Measurements from ENCODE around the gene ASAP2. TPM values are rescaled to one million over a fixed set of nuclear protein-coding genes. Genes with fewer than 3 reads are reported as not detected.

The ASAP2 gene
- total RNA-seq, 2 donors from 2014 or later: not detected

DNA sequence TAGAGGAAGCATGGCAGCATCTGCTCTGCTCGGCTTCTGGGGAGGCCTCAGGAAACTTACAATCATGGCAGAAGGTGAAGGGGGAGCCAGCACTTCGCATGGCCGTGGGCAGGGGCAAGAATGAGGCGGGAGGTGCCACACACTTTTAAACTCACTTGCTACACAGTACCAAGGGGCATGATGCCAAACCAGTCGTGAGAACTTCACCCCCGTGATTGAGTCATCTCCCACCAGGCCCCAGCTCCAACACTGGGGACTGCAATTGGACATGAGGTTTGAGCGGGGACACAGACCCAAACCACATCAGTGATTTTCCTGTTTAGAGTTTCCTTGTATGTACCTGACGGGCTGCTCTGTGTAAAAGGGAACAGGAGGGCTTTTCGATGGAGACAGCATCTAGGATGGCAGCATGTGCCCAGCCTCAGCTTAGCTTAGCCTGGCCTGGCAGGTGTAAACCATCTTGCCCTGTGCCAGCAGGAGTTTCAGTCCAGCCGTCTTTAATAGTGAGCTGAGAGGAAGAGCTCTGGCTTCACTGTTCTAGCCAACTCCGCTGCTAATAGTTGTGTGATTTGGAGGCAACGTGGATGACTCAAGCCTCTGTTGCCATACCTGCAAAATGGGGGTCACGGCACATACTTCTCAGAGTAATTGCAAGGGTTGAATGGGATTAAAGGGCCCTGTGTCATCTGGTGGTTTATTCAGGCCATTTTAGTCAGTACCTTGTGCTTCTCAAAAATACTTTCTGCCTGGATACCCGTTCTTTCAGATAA is 101.8 kb downstream of the ASAP2 start:
- Mint-ChIP-seq H3K27me3 (peaks cover 5 to 15% of the 10 kb centered on the region in 2 donors), H3K36me3 (no peaks in the 10 kb centered on the region), H3K27ac (no peak overlapping the region), H3K4me3 (no peak overlapping the region), H3K4me1 (ENCODE audit: low read depth in 2 of 2) (no peaks in the 10 kb centered on the region), H3K9me3 (no peaks in the 10 kb centered on the region)
- ATAC-seq (no peak), DNase-seq (ENCODE audit: low spot score) (no peak)

DNA sequence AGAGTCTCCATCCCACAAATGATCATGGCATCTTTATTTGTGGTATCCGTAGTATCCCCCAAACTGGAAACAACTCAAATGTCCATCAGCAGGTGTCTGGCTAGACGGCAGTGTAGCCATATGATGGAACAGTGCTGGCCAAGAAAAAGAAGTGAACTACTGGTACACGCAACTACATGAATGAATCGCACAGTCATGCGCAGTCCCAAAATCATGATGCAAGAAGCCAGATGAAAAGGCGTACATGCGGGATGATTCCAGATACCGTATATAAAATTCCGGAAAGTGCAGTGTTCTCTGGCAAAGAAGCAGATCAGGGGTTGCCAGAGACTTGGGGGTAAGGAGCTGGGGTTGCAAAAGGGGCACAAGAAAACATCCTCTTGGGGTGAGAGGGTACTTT is 102.5 kb downstream of the ASAP2 start:
- Mint-ChIP-seq H3K27ac (no peak overlapping the region), H3K9me3 (no peaks in the 10 kb centered on the region)

DNA sequence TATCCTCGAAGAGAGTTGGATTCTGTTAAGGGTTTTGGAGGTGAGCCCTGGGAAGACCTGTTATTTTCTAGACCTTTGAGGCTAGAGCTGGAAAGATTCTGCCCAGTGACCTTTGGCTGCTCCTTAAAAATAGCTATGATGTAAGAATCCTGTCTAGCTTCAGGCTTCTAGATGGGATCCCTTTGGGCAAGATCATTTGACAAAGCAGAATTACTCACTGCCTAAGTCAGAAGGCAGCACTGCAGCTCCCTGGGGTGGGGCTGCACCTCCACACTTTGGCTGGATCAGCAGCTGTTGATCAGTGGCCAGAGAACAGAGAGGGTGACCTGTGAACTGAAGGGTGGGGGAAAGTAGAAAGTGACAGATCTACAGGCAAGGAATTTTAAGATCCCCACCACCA is 103.8 kb downstream of the ASAP2 start:
- Mint-ChIP-seq H3K27ac (no peak overlapping the region), H3K36me3 (no peaks in the 10 kb centered on the region), H3K4me3 (no peak overlapping the region), H3K9me3 (no peaks in the 10 kb centered on the region), H3K4me1 (ENCODE audit: low read depth in 2 of 2) (no peaks in the 10 kb centered on the region), H3K27me3 (peaks cover 7 to 12% of the 10 kb centered on the region in 2 donors)
- ATAC-seq (no peak), DNase-seq (ENCODE audit: low spot score) (no peak)

More for the DNA sequence above, 102.5 kb downstream of the ASAP2 start:
- no peak for ATAC-seq
- Mint-ChIP-seq H3K4me3 (no peak overlapping the region), H3K4me1 (ENCODE audit: low read depth in 2 of 2) (no peaks in the 10 kb centered on the region), H3K36me3 (no peaks in the 10 kb centered on the region), H3K27me3 (peaks cover 2 to 12% of the 10 kb centered on the region in 2 donors)
- DNase-seq (ENCODE audit: low spot score): no peak

DNA sequence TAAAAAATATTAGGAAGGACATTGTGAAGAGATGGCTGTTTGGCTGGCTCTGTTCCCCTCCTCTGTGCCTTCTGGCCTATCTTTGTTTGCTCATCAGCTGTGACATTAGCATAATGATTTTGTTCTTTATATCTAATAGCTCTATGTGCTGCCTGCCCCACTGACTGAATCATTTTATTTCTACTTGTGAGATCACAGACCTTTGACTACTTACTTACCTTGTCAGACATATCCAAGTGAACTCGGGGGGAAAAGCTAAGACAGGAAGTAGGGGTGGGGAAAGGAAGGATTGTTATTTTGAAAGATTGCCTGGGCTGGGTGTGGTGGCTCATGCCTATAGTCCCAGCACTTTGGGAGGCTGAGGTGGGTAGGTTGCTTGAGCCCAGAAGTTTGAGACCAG is 104.2 kb downstream of the ASAP2 start:
- Mint-ChIP-seq H3K4me1 (ENCODE audit: low read depth in 2 of 2) (no peaks in the 10 kb centered on the region), H3K4me3 (no peak overlapping the region), H3K36me3 (no peaks in the 10 kb centered on the region), H3K27me3 (peaks cover 7 to 8% of the 10 kb centered on the region in 2 donors), H3K9me3 (no peaks in the 10 kb centered on the region), H3K27ac (no peak overlapping the region)
- ATAC-seq: no peak
- no peak for DNase-seq (ENCODE audit: low spot score)

DNA sequence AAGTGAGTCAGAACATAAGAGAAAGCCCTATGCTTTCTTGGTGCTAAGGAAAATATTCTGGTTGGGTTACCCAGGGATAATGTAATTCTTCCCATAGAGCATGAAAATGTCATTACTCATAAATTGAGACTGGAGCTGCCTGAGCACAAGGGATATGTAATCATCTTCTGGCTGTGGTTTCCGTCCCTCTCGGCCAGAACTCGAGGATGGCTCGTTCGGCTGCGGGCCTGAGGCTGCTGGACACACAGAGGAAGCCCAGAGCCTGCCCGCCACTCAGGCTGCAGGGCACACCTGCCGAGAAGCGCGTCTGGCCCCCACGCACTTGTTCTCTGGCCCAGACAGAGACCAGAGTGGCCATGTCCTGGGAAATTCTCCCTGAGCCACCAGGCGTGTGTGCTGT is 104.9 kb downstream of the ASAP2 start:
- no peaks in the 10 kb centered on the region for H3K4me1 Mint-ChIP-seq (ENCODE audit: low read depth in 2 of 2)
- H3K27me3 Mint-ChIP-seq: peaks cover 7 to 8% of the 10 kb centered on the region in 2 donors
- no peak overlapping the region for H3K27ac Mint-ChIP-seq
- H3K36me3 Mint-ChIP-seq: no peaks in the 10 kb centered on the region
- ATAC-seq (no peak), DNase-seq (ENCODE audit: low spot score) (no peak)
- H3K4me3 Mint-ChIP-seq: no peak overlapping the region
- no peaks in the 10 kb centered on the region for H3K9me3 Mint-ChIP-seq

DNA sequence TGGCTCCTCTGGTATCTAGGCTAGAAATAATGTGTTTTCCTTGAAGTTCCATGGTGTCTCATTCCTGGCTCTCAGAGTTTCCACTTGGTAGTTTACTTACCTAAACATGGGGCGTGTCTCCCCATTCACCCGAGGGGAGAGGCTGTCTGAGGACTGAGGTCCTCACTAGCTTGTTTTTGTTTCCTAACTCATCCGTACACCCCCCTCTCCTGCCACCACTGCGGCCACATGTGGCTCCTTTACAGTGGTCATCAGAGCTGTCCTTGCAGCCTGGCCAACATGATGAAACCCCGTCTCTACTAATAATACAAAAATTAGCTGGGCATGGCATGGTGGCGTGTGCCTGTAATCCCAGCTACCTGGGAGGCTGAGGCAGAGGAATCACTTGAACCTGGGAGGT is 106.0 kb downstream of the ASAP2 start:
- Mint-ChIP-seq H3K9me3 (no peaks in the 10 kb centered on the region), H3K4me3 (no peak overlapping the region), H3K36me3 (no peaks in the 10 kb centered on the region), H3K27me3 (peaks cover 7 to 8% of the 10 kb centered on the region in 2 donors), H3K27ac (no peak overlapping the region), H3K4me1 (ENCODE audit: low read depth in 2 of 2) (no peaks in the 10 kb centered on the region)
- DNase-seq (ENCODE audit: low spot score): no peak
- ATAC-seq: no peak

DNA sequence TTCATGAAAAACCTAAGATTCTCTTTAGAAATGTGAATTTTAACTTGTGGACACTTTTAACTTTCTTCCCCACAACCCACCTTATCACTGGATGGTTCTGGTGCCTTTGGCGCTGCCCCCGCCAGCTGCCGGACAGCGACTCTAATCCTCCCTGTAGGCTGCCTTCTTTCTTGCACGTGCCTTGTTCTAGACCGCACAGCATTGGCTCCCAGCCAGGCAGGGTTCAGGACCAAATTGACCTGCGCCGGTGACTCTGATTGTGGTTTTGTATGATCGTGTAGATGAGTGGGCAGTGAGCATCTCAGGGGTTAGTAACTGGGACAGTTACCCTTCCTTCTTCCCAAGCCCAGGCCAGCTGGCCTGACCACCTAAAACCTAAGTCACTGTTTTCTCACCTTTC is 106.8 kb downstream of the ASAP2 start:
- Mint-ChIP-seq H3K27me3 (peaks cover 7 to 8% of the 10 kb centered on the region in 2 donors), H3K4me1 (ENCODE audit: low read depth in 2 of 2) (no peaks in the 10 kb centered on the region), H3K27ac (no peak overlapping the region), H3K36me3 (no peaks in the 10 kb centered on the region), H3K9me3 (no peaks in the 10 kb centered on the region), H3K4me3 (no peak overlapping the region)
- no peak for DNase-seq (ENCODE audit: low spot score)
- ATAC-seq: no peak

DNA sequence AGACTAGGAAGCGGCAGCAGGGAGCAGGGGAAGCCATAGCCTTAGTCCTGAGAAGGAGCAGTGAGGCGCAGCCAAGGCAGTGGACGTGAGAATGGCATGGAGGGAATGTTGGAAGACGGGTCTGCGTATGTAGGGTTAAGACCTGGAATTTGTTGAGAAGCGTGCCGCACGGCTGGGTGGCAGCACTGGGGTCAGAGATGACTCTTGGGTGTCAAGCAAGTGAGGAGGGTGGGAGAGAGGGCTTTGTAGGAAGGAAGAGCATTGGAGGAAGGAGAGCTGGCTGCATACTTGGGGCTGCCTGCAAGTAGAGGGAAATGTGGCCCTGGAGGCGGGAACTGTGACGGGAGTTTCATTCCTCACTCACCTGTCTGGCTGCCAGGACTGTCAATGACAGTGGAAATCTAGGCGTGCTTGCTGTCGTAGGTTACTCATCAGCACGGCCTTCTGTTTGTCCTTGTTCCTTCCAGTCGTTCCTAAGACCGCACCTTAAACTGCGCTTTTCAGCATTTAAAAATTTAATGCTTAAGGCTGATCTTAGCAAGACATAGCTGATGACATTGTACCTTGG is 108.8 kb downstream of the ASAP2 start:
- ATAC-seq (no peak), DNase-seq (ENCODE audit: low spot score) (no peak)
- Mint-ChIP-seq H3K27ac (no peak overlapping the region), H3K4me3 (no peak overlapping the region), H3K9me3 (no peaks in the 10 kb centered on the region), H3K27me3 (peaks cover 7 to 10% of the 10 kb centered on the region in 2 donors), H3K4me1 (ENCODE audit: low read depth in 2 of 2) (no peaks in the 10 kb centered on the region), H3K36me3 (no peaks in the 10 kb centered on the region)

DNA sequence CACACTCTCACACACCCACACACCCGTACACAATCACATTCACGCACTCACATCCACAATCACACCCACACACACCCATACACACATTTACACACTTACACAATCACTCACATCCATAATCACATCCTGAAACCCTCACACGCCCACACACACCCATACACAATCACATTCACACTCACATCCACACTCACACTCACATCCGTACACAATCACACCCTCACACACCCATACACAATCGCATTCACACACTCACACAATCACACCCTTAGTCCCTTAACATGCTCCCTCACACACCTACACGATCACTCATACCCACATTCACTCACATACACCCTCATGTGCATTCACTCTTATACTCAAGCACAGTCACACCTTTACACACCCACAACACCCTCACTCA is 110.9 kb downstream of the ASAP2 start:
- no peak for ATAC-seq
- Mint-ChIP-seq H3K4me3 (no peak overlapping the region), H3K27me3 (peaks cover 4 to 20% of the 10 kb centered on the region in 2 donors), H3K4me1 (ENCODE audit: low read depth in 2 of 2) (no peaks in the 10 kb centered on the region), H3K9me3 (no peaks in the 10 kb centered on the region), H3K36me3 (no peaks in the 10 kb centered on the region), H3K27ac (no peak overlapping the region)
- DNase-seq (ENCODE audit: low spot score): no peak

DNA sequence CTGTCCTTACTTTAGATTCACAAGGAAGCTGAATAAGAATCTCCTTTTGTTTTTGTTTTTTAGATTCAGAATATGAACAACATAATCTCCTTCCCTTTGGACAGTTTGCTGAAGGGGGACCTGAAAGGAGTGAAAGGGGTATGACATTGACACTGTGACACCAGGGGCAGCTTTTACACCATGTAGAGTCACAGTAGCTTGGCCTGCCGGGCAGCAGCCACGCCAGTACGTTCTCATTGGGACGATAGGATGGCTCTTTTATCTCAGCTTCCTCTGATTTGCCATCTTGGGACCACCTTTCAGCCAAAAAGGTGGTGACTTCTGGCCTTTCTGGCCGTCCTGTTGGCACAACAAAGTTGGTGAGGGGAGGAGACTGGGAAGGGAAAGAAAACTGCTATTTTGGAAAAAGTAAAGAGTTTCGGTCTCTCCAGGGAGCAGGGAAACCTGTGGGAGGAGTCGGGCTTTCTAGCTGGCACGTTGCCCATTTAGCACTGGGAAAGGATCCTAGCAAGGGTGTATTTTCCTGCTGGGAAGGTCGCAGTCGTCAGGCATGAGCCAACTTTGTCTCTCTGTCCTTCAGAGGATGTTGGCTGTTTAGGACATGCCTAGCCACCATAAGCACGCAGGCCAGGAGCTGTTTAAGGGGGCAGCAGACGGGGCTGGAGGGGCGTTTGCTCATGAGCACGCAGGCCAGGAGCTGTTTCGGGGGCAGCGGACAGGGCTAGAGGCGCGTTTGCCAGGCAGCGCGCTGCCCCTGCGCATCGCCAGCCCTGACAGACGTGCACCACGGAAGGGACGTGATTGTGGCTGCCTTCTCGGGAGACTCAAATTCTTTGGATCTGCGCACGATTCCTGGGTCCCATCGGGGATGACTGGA is 112.1 kb downstream of the ASAP2 start:
- DNase-seq (ENCODE audit: low spot score) (no peak), ATAC-seq (peak in 1 of 2 donors; percentile 30)
- peaks cover 7 to 20% of the 10 kb centered on the region in 2 donors for H3K27me3 Mint-ChIP-seq
- no peaks in the 10 kb centered on the region for H3K4me1 Mint-ChIP-seq (ENCODE audit: low read depth in 2 of 2)
- H3K36me3 Mint-ChIP-seq: no peaks in the 10 kb centered on the region
- H3K4me3 Mint-ChIP-seq: no peak overlapping the region
- H3K9me3 Mint-ChIP-seq: no peaks in the 10 kb centered on the region
- H3K27ac Mint-ChIP-seq: no peak overlapping the region

DNA sequence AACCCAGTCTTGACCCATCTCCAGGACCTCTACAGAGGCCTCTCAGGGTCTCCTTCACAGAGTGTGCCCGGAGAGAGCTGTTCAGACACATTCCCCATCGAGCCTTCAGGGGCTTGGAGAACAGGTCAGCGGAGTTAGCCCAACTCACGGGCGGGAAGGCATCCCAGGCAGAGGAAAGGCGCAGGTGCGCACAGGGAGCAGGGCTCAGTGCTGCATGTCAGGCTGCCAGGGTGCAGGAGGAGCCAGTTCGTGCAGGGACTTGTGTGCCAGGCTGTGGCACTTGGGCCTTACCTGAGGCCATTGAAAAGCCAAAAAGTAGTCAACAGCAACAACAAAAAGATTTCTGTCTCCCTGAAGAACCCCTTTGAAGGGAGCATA is 112.7 kb downstream of the ASAP2 start:
- Mint-ChIP-seq H3K27me3 (peaks cover 7 to 20% of the 10 kb centered on the region in 2 donors), H3K9me3 (no peaks in the 10 kb centered on the region), H3K4me1 (ENCODE audit: low read depth in 2 of 2) (no peaks in the 10 kb centered on the region), H3K27ac (no peak overlapping the region), H3K36me3 (no peaks in the 10 kb centered on the region), H3K4me3 (no peak overlapping the region)
- peak in 1 of 2 donors; percentile 30 for ATAC-seq
- no peak for DNase-seq (ENCODE audit: low spot score)

DNA sequence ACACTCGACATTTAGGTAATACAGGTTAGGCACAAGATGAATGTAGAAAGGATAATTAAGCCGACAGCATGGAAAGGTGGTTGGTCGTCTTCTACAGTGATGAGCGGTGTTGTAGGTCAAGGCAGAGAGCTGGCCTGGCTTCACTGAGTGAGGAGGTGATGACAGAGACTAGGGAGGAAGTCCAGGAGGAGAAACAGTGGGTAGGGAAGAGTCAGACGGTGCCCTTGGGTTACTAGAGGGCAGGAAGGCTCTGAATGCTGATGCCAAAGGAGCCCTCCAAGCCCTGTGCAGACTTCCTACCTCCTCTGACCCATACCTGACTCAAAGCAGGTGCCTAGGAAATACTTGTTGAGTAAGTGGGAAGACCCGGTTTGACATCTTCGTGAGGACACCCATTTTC is 116.0 kb downstream of the ASAP2 start:
- DNase-seq (ENCODE audit: low spot score) (no peak), ATAC-seq (no peak)
- Mint-ChIP-seq H3K27me3 (peaks cover 3 to 12% of the 10 kb centered on the region in 2 donors), H3K4me3 (no peak overlapping the region), H3K36me3 (no peaks in the 10 kb centered on the region), H3K4me1 (ENCODE audit: low read depth in 2 of 2) (no peaks in the 10 kb centered on the region), H3K9me3 (no peaks in the 10 kb centered on the region), H3K27ac (no peak overlapping the region)

DNA sequence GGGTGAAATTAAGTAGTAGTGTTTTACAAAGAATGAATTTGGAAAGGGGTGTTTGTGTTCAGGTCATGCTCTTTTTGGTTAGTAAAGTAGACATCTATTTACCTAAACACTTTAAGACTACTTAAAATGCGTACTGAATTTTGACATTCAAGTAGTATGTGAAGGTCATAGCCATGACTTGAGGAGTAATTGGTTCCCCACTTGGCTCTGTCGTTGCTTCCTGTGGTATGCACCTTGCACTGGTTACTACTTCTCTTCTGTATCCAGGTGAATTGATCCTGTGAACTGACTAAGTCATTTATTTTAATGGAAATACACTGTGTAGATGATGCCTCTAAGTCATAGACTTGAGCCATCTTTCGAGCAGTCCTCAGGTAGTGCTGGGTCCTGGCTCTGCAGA is 118.8 kb downstream of the ASAP2 start:
- peaks cover 8 to 10% of the 10 kb centered on the region in 2 donors for H3K27me3 Mint-ChIP-seq
- H3K4me3 Mint-ChIP-seq: no peak overlapping the region
- no peaks in the 10 kb centered on the region for H3K4me1 Mint-ChIP-seq (ENCODE audit: low read depth in 2 of 2)
- H3K27ac Mint-ChIP-seq: no peak overlapping the region
- H3K9me3 Mint-ChIP-seq: no peaks in the 10 kb centered on the region
- DNase-seq (ENCODE audit: low spot score) (no peak), ATAC-seq (no peak)
- H3K36me3 Mint-ChIP-seq: no peaks in the 10 kb centered on the region

DNA sequence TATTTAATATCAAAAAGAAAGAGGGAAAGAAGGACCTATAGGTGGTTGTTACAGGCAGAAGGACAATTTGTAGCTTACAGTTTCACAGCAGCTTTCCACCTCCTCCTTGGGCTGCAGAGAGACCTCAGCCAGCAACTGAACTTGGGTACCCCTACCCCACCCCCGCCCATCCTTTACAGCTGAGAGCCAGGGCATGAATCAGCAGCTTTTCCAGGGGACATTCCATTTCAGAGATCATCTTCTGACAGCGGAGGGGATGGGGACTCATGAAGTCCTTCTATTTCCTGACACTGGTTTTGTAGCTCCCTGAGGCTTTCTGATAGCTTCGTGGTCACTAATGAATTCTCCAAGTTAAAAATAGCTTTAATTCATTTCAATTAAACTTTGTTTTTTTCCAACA is 120.4 kb downstream of the ASAP2 start:
- Mint-ChIP-seq H3K9me3 (no peaks in the 10 kb centered on the region), H3K4me3 (no peak overlapping the region), H3K36me3 (no peaks in the 10 kb centered on the region), H3K4me1 (ENCODE audit: low read depth in 2 of 2) (no peaks in the 10 kb centered on the region), H3K27me3 (peaks cover 0 to 8% of the 10 kb centered on the region in 2 donors), H3K27ac (no peak overlapping the region)
- no peak for DNase-seq (ENCODE audit: low spot score)
- ATAC-seq: no peak

Measured in natural killer cell treated with Interleukin-12 subunit alpha and Interleukin-12 subunit beta and Interleukin-15 and Interleukin-18, amount 100 ng/mL, for 72 hours (primary cell).